ENCODE measurements around the gene RXRB.

DNA sequence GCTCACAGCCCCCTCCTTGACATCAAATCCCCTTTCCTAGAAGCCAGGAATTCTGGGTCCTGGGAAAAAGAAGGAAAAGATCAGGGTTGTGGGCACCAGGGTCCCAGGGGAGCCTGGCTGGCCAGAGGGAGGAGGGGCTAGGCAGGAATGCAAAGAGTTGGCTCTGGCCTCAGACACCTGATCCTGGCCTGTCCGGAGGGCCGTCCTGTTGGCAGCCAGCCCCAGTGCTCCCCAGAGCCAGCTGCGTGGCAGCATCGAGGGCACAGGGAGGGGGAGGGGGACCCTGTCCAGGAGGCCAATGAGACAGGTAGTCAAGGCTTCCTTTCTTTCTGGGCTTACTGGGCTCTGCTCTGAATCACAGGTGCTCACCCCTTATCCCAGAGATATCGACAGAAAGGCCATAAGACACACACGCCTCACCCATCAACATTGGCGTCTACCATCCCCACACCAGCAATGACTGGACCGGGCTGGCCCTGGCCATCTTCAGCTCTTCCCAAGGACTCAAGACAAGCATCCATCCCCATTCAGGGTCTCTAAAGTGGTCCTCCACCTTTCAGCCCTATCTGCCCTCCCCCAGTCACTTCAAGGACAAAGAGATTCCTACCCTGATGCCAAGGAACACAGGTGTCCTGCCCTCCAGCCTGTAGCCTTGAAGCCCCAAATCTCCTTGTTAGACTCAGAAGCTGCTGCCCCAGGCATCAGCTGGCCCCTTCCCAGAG lies 8.9 kb downstream of the RXRB start:
- TF ChIP-seq SPI1 (IDR thresholded peaks at IDR 0.05; ENCODE audit: borderline replicate concordance, insufficient read depth, low read depth, low read length) = no peak
- TF ChIP-seq, protein P1, sequence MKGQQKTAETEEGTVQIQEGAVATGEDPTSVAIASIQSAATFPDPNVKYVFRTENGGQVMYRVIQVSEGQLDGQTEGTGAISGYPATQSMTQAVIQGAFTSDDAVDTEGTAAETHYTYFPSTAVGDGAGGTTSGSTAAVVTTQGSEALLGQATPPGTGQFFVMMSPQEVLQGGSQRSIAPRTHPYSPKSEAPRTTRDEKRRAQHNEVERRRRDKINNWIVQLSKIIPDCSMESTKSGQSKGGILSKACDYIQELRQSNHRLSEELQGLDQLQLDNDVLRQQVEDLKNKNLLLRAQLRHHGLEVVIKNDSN (IDR thresholded peaks at IDR 0.05; ENCODE audit: borderline replicate concordance, extremely low read length, insufficient read depth, low read depth, low read length) = no peak
- no peak for TF ChIP-seq POLR2AphosphoS5 (IDR thresholded peaks at IDR 0.05; ENCODE audit: low read length)
- no peak for TF ChIP-seq CEBPB (IDR thresholded peaks at IDR 0.05; ENCODE audit: borderline replicate concordance in 1 of 2, low read depth in 2 of 2, low read length in 2 of 2)
- no peak for TF ChIP-seq ZBED1 (IDR thresholded peaks at IDR 0.05; ENCODE audit: borderline replicate concordance)
- TF ChIP-seq FOS (IDR thresholded peaks at IDR 0.05; ENCODE audit: borderline replicate concordance, extremely low read depth, insufficient read length) = no peak
- no peak for TF ChIP-seq ZBTB4 (CRISPR knock-in tag; IDR thresholded peaks at IDR 0.05)
- TF ChIP-seq POLR2A (IDR thresholded peaks at IDR 0.05; ENCODE audit: low read depth, low read length) = no peak
- no peak for TF ChIP-seq BHLHE40 (IDR thresholded peaks at IDR 0.05; ENCODE audit: borderline replicate concordance in 1 of 2, low read depth in 2 of 2, low read length in 1 of 2)
- TF ChIP-seq ESRRA (IDR thresholded peaks at IDR 0.05; ENCODE audit: low read length) = no peak

Data from GM12878 (cell line).